A172 (cell line): ENCODE results near the gene NPPA. TPM values are rescaled to one million over a fixed set of nuclear protein-coding genes. Genes with fewer than 3 reads are reported as not detected.

Experiments used
- DNase-seq: peaks from one replicate; pipeline ENCODE4 v3.0.0-alpha.2; 2015; ENCODE audit warnings: low spot score
- total RNA-seq: library from RNA; depleted of rRNA; stranded (reverse); fragments of >200 nt; shearing (Covaris generic); gene quantifications from 2 replicates; pipeline ENCODE4 v1.2.3, GENCODE V29; 2014

The NPPA gene
- total RNA-seq, 1 experiment from 2014 or later = not detected

DNA sequence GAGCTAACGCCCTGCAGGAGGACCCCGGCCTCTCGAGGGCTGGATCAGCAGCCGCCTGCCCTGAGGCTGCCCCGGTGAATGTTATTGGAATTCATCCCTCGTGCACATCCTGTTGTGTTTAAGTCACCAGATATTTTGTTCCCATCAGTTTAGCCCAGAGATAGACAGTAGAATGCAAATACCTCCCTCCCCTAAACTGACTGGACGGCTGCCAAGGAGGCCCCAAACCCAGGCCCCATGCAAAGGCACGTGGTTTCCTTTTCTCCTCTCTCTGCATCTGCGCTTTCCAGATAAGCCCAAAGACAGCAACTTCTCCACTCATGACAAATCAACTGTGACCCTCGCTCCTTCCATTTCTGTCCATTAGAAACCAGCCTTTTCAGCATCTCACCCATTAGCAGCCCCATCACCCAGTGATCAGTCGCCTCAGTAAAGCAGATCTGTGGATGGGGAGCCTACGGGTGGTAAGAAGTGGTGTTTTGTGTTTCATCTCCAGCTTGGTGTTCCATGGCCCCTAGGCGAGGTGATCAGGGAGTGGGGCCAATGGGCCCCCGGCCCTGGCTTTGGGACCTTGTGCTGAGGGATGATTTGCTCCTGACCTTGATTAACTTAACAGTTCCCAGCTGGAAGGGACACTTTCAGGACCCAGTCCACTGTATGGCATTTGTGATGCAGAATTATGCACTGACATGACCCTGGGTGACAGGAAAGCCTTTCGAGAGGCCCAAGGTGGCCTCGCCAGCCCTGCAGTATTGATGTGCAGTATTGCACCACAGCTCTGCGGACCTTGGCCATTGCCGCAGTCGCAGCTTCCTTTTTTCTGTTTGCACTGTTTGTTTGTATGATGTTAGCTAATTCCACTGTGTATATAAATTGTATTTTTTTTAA is 5.2 kb downstream of the NPPA start:
- DNase-seq = no peak

- DNase-seq = no peak
Observed at GRCh38 chr1:11841245-11842153, 6.1 kb downstream of the NPPA start.

DNA sequence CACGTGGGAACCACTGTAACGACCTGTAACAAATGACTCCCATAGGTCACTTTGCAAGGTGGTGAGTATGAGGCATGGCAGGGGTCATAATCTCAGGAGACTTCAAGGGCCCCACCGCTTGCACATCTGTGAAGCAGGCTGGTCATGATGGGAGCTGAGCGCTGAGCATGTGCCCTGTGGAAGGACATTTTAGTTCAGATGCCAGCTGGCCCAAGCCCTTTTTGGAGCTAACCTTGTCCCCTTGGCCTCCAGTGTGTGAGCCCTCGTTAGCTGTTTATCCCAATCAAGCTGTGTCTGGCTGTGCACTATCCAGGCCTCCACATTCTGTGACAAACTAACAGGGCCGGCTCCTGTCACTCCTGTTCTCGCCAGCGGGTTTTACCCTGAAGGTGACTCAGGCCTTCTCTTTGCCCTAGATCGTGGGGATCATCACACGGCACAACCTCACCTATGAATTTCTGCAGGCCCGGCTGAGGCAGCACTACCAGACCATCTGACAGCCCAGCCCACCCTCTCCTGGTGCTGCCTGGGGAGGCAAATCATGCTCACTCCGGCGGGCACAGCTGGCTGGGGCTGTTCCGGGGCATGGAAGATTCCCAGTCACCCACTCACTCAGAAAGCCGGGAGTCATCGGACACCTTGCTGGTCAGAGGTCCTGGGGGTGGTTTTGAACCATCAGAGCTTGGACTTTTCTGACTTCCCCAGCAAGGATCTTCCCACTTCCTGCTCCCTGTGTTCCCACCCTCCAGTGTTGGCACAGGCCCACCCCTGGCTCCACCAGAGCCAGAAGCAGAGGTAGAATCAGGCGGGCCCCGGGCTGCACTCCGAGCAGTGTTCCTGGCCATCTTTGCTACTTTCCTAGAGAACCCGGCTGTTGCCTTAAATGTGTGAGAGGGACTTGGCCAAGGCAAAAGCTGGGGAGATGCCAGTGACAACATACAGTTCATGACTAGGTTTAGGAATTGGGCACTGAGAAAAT is 7.6 kb downstream of the NPPA start:
- DNase-seq = no peak

DNA sequence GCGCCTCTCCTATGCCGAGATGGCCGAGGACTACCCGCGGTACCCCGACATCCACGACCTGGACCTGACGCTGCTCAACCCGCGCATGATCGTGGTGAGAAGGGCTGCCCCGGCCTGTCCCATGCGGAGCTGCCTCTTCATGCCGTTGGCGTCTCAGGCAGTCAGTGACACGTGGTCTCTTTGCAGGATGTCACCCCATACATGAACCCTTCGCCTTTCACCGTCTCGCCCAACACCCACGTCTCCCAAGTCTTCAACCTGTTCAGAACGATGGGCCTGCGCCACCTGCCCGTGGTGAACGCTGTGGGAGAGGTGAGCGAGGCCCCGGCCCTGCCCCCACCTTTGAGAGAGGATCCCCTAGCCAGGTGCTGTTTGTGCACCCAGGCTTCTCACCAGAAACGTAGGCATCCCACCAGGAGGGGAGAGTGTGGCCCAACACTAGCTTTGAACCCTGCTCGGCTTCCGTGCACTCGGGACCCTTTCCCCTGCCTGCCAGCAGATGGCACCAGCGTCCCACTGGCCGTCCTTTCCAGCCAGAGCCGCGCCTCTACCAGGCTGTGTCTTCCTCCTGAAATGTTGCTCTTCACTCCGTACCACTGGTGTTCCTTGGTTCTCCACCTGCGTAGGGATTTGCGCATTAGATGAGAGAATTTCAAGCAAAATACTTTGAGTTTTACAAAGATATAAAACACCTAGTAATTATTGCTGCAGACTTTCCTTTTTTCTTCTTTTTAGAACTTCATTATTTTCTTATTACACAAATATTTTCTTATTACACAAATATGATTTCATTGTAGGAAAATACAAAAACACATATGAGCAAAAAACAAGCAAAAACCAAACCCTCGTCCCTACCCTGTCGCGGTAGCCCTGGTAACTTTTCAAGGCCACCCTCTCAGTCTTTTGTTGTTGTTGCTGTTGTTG is 9.0 kb downstream of the NPPA start:
- DNase-seq = peak; percentile 26

- DNase-seq = no peak
Observed at GRCh38 chr1:11837767-11838348, 9.7 kb downstream of the NPPA start.

DNA sequence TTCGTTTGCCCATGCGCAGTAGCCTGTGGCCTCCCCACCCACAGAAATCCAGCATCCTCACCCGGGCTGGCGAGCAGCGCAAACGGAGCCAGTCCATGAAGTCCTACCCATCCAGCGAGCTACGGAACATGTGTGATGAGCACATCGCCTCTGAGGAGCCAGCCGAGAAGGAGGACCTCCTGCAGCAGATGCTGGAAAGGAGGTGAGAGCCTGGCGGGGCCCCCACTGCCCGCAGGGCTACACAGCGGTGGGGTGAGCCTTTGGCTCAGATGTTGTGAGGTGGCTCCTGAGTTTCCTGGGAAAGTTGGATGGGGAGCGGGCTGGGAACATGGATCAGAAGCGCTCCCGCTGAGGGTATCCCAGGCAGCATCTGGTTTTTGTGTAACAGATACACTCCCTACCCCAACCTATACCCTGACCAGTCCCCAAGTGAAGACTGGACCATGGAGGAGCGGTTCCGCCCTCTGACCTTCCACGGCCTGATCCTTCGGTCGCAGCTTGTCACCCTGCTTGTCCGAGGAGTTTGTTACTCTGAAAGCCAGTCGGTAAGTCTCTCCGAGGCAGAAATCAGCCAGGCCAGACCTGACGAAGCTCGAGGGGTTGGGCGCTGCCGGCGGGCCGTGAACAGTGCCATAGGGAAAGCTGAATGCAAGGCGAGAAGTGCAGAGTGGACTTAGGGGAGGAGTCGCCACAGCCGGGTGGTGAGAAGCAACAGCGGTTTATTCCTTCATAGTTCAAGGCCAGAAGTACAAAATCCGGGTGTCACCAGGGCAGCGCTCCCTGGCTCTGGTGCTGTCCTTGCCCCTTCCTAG is 10.4 kb downstream of the NPPA start:
- no peak for DNase-seq

DNA sequence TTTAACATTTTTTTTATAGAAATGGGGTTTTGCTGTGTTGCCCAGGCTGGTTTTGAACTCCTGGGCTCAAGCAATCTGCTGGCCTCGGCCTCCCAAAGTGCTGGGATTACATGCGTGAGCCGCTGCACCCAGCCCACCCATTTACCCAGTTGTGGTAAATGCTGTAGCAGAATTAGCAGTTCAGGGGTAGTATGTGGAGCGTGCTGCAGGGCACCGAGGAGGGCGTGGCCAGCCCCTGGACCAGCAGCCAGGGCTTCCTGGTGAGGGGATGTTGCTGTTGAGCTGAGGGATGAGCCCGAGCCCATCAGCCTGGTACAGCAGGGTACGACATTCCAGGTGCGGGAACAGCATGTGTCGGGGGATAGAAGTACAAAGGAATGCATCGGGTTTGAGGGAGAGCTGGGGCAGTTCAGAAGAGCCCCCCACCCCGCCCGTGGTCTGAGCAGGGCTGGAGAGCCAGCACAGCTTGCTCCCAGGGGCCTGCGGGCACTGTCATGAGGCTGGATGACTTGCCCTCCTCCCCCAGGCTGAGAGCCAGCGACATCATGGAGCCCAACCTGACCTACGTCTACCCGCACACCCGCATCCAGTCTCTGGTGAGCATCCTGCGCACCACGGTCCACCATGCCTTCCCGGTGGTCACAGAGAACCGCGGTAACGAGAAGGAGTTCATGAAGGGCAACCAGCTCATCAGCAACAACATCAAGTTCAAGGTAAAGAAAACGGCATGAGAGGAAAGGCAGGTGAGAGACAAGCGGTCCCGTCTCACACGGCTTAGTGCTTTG is 11.9 kb downstream of the NPPA start:
- DNase-seq = no peak

GRCh38 chr1:11833900-11834299 is 13.7 kb downstream of the NPPA start:
- DNase-seq = no peak

DNA sequence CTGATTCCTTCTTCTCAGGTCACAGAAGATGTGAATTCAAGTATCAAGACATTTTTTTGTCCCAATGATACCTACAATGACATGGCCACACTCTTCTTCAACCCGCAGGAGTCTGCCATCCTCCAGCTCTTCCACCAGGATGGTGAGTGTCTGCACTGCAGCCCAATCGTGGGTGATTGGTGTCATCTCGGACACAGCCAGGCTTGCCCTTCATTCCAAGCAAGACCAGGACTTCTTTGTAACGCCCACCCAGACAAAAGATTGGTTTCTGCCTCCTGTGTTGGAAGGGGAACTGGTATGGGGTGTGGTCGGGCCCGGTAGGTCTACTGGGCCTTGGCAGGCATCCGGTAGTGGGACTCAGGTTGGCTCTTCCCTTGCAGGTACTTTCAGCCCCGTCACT is 14.1 kb downstream of the NPPA start:
- DNase-seq = no peak

GRCh38 chr1:11831945-11832725 is 15.4 kb downstream of the NPPA start:
- DNase-seq = no peak

GRCh38 chr1:11828511-11828910 is 19.1 kb downstream of the NPPA start:
- no peak for DNase-seq

GRCh38 chr1:11826946-11827345 is 20.6 kb downstream of the NPPA start:
- DNase-seq = no peak

DNA sequence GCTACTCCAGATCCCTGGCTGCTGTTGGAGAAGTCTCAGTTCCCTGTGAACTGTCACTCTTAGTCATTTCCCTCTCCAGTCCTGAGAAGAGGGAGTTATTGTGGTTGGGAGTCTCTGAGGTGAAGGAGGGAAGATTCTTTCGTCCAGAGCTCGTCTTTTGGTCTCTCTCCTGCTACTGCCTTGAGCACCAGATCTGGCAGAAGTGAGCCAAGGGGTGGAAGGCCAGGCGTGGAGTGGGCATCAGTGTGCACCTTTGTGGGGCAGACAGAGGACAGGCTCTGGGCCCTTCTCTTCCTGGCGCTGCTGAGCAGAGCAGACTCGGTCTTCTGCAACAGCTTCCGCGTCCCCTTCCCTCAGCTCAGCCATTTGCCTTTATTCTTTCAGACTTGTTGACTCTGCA is 22.5 kb downstream of the NPPA start:
- no peak for DNase-seq

GRCh38 chr1:11823366-11824137 is 24.0 kb downstream of the NPPA start:
- no peak for DNase-seq

DNA sequence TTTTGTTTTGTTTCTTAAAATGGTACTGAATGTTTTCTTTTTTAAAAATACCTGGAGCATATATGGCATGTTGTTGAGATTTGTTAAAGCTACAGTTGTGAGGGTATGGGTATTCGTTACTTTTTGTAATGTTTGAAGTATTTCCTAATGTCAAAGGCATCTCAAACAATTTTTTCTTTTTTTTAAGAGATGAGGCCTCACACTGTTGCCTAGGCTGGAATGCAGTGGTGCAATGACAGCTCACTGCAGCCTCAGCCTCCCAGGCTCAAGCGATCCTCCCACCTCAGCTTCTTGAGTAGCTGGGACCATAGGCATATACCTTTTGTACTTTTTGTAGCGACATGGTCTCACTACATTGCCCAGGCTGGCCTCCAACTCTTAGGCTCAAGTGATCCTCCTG is 25.5 kb downstream of the NPPA start:
- no peak for DNase-seq

- no peak for DNase-seq
Observed at GRCh38 chr1:11817192-11817591, 30.4 kb downstream of the NPPA start.

DNA sequence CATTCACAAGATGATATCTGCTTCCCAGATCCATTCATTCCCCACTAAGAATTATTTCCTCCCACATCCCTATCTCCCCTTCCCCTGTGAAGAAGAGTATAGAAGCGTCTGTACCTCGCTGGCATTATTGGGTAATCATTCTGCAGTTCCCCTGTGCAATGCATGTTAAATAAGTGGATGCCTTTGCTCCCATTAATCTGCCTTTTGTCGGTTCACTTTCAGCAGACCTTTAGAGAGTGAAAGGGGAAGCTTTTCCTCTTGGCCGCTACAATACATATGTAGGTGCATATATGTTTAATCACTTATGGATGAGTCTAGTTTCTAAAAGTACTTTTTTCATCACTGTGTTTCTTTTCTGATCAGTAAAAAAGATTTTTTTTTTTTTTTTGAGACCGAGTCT is 34.6 kb downstream of the NPPA start:
- DNase-seq = no peak
